Neural cell (in vitro differentiated cells): ENCODE measurements around the gene ZNF322. TPM values are rescaled to one million over a fixed set of nuclear protein-coding genes. Genes with fewer than 3 reads are reported as not detected.

Experiments
- H2AFZ ChIP-seq: fragments of 200-600, 300-800 bp; sonication (generic), shearing (Covaris generic); 2 replicates; pipeline ENCODE4 v1.6.0; 2014; ENCODE audit warnings: low read depth, mild to moderate bottlenecking, antibody characterized with exemption, low read length, moderate library complexity
- H3F3A ChIP-seq: fragments of 200-600 bp; shearing (Covaris generic); 2 replicates; pipeline ENCODE4 v1.6.1; 2016; ENCODE audit warnings: mild to moderate bottlenecking, moderate library complexity, mixed read lengths, antibody characterized with exemption, low read length; ENCODE audit not compliant: insufficient read depth, poor library complexity, severe bottlenecking
- H3K27ac ChIP-seq: fragments of 200-600, 300-800 bp; sonication (generic), shearing (Covaris generic); 2 replicates; pipeline ENCODE4 v1.5.1; 2014; ENCODE audit warnings: mild to moderate bottlenecking, low read length, moderate library complexity
- H3K27me3 ChIP-seq: fragments of 300-800, 200-600 bp; sonication (generic), shearing (Covaris generic); 2 replicates; pipeline ENCODE4 v1.6.0; 2014; ENCODE audit warnings: mild to moderate bottlenecking, low read depth, low read length, moderate library complexity; ENCODE audit not compliant: insufficient read depth
- H3K36me3 ChIP-seq: fragments of 300-800, 200-600 bp; sonication (generic), shearing (Covaris generic); 2 replicates; pipeline ENCODE4 v1.5.1; 2014; ENCODE audit warnings: mild to moderate bottlenecking, antibody characterized with exemption, low read length, moderate library complexity; ENCODE audit not compliant: insufficient read depth
- H3K4me2 ChIP-seq: fragments of 300-800, 200-600 bp; sonication (generic), shearing (Covaris generic); 2 replicates; pipeline ENCODE4 v1.6.0; 2014; ENCODE audit warnings: mild to moderate bottlenecking, low read length
- H3K4me3 ChIP-seq: fragments of 300-800, 200-600 bp; sonication (generic), shearing (Covaris generic); 2 replicates; pipeline ENCODE4 v1.5.1; 2014; ENCODE audit warnings: mild to moderate bottlenecking, low read length, moderate library complexity
- H3K79me2 ChIP-seq: fragments of 200-600 bp; shearing (Covaris generic); replicated peaks from 2 replicates; pipeline ENCODE4 v1.6.0; 2014; ENCODE audit warnings: mild to moderate bottlenecking, low read length, moderate library complexity; ENCODE audit not compliant: insufficient read depth
- H3K9ac ChIP-seq: fragments of 300-800, 200-600 bp; sonication (generic), shearing (Covaris generic); 2 replicates; pipeline ENCODE4 v1.6.1; 2016; ENCODE audit warnings: mild to moderate bottlenecking, low read length, mixed read lengths
- H3K9me2 ChIP-seq: fragments of 200-600 bp; shearing (Covaris generic); 2 replicates; pipeline ENCODE4 v1.6.1; 2016; ENCODE audit warnings: mild to moderate bottlenecking, low read length, mixed read lengths; ENCODE audit not compliant: insufficient read depth
- H3K9me3 ChIP-seq: fragments of 200-600, 300-800 bp; sonication (generic), shearing (Covaris generic); 2 replicates; pipeline ENCODE4 v1.6.1; 2016; ENCODE audit warnings: mild to moderate bottlenecking, mixed run types, low read length, moderate library complexity, mixed read lengths
- H4K20me1 ChIP-seq: fragments of 200-600 bp; shearing (Covaris generic); 2 replicates; pipeline ENCODE4 v1.6.1; 2016; ENCODE audit warnings: mild to moderate bottlenecking, mixed run types; ENCODE audit not compliant: insufficient read depth
- EP300 ChIP-seq: fragments of 450-650 bp; conservative IDR thresholded peaks from 2 replicates; pipeline ENCODE4 v1.6.1; 2014; ENCODE audit warnings: antibody characterized with exemption, mild to moderate bottlenecking, moderate library complexity; ENCODE audit not compliant: poor library complexity, severe bottlenecking
- EZH2 ChIP-seq: fragments of 200-600, 300-800 bp; shearing (Covaris generic), sonication (generic); IDR thresholded peaks from 2 replicates; pipeline ENCODE4 v1.6.1; 2014; ENCODE audit warnings: antibody characterized with exemption, low read length, borderline replicate concordance, mild to moderate bottlenecking; ENCODE audit not compliant: insufficient read depth, poor library complexity, severe bottlenecking
- MXI1 ChIP-seq: fragments of 450-650 bp; conservative IDR thresholded peaks from 2 replicates; pipeline ENCODE4 v1.6.1; 2014; ENCODE audit warnings: antibody characterized with exemption, mild to moderate bottlenecking; ENCODE audit not compliant: poor library complexity, severe bottlenecking
- POLR2AphosphoS5 ChIP-seq: IDR thresholded peaks from 2 replicates; pipeline ENCODE4 v1.6.1; 2012
- RAD21 ChIP-seq: fragments of 450-650 bp; conservative IDR thresholded peaks from 2 replicates; pipeline ENCODE4 v1.6.1; 2014; ENCODE audit warnings: antibody characterized with exemption, mild to moderate bottlenecking, moderate library complexity
- SMC3 ChIP-seq: fragments of 450-650 bp; conservative IDR thresholded peaks from 2 replicates; pipeline ENCODE4 v1.6.1; 2014; ENCODE audit warnings: antibody characterized with exemption, mild to moderate bottlenecking, moderate library complexity; ENCODE audit not compliant: poor library complexity
- TAF1 ChIP-seq: IDR thresholded peaks from 2 replicates; pipeline ENCODE4 v1.6.1; 2012; ENCODE audit warnings: low read depth
- polyA plus RNA-seq: library from polyadenylated mRNA; depleted of rRNA; stranded (reverse); fragments of >200 nt; gene quantifications from 2 replicates; pipeline ENCODE4 v1.2.3, GENCODE V29; 2014
- TF ChIP-seq, protein P1 (sequence below): IDR thresholded peaks from 2 replicates; pipeline ENCODE4 v1.6.1; 2012; ENCODE audit warnings: borderline replicate concordance
- TF ChIP-seq, protein P2 (sequence below): fragments of 450-650 bp; IDR thresholded peaks from 2 replicates; pipeline ENCODE4 v1.5.1; 2014; ENCODE audit warnings: antibody characterized with exemption, mild to moderate bottlenecking, moderate library complexity; ENCODE audit not compliant: poor library complexity, severe bottlenecking

ZNF322 gene
- polyA plus RNA-seq, 1 donor from 2014 or later = 29.4 TPM

DNA sequence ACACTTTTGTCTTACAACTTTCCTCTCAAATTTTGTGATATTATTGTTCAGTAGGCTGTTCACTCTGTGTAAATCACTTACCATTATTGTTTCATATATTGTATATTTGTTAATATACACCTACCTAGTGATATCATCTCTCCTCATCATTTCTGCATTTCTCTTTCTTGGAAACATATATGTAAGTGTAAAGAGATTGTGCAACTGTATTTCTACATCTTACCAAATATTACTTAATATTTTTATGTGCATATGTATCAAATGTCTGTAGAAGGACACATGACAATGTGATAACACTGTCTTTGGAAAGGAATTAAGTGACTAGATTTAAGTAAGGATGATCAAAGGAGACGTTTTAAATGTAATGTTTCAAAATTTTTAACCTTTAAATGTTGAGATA lies 30.2 kb downstream of the ZNF322 start:
- no peak for TF ChIP-seq EP300
- no peak for TF ChIP-seq POLR2AphosphoS5
- TF ChIP-seq, protein P1, sequence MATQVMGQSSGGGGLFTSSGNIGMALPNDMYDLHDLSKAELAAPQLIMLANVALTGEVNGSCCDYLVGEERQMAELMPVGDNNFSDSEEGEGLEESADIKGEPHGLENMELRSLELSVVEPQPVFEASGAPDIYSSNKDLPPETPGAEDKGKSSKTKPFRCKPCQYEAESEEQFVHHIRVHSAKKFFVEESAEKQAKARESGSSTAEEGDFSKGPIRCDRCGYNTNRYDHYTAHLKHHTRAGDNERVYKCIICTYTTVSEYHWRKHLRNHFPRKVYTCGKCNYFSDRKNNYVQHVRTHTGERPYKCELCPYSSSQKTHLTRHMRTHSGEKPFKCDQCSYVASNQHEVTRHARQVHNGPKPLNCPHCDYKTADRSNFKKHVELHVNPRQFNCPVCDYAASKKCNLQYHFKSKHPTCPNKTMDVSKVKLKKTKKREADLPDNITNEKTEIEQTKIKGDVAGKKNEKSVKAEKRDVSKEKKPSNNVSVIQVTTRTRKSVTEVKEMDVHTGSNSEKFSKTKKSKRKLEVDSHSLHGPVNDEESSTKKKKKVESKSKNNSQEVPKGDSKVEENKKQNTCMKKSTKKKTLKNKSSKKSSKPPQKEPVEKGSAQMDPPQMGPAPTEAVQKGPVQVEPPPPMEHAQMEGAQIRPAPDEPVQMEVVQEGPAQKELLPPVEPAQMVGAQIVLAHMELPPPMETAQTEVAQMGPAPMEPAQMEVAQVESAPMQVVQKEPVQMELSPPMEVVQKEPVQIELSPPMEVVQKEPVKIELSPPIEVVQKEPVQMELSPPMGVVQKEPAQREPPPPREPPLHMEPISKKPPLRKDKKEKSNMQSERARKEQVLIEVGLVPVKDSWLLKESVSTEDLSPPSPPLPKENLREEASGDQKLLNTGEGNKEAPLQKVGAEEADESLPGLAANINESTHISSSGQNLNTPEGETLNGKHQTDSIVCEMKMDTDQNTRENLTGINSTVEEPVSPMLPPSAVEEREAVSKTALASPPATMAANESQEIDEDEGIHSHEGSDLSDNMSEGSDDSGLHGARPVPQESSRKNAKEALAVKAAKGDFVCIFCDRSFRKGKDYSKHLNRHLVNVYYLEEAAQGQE = no peak
- TF ChIP-seq TAF1 = no peak
- no peak for TF ChIP-seq RAD21
- no peak for TF ChIP-seq SMC3
- no peak for TF ChIP-seq MXI1
- TF ChIP-seq, protein P2, sequence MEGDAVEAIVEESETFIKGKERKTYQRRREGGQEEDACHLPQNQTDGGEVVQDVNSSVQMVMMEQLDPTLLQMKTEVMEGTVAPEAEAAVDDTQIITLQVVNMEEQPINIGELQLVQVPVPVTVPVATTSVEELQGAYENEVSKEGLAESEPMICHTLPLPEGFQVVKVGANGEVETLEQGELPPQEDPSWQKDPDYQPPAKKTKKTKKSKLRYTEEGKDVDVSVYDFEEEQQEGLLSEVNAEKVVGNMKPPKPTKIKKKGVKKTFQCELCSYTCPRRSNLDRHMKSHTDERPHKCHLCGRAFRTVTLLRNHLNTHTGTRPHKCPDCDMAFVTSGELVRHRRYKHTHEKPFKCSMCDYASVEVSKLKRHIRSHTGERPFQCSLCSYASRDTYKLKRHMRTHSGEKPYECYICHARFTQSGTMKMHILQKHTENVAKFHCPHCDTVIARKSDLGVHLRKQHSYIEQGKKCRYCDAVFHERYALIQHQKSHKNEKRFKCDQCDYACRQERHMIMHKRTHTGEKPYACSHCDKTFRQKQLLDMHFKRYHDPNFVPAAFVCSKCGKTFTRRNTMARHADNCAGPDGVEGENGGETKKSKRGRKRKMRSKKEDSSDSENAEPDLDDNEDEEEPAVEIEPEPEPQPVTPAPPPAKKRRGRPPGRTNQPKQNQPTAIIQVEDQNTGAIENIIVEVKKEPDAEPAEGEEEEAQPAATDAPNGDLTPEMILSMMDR = no peak
- Histone ChIP-seq H3K79me2 (no peaks in the 10 kb centered on the region), H3K9me3 (peaks cover 4% of the 10 kb centered on the region), H3K4me2 (no peak overlapping the region), H3K9me2 (no peaks in the 10 kb centered on the region), H3K4me3 (no peak overlapping the region), H4K20me1 (no peaks in the 10 kb centered on the region), H3K36me3 (no peaks in the 10 kb centered on the region), H3K9ac (no peak overlapping the region), H3K27me3 (no peaks in the 10 kb centered on the region), H3F3A (no peaks in the 10 kb centered on the region), H3K27ac (no peak overlapping the region), H2AFZ (no peak overlapping the region)

DNA sequence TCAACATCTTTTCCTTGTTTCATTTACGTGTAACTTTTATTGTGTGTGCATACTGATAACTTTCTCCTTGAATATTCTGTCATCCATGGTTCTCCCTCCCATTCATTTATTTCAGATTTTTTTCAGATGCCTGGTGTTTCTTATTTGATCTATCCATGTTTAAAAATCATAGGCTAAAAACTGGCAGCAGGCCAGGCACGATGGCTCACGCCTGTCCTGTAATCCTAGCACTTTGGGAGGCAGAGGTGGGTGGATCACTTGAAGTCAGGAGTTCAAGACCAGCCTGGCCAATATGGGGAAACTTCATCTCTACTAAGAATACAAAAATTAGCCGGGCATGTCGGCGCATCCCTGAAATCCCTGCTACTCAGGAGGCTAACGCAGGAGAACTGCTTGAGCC lies 31.7 kb downstream of the ZNF322 start:
- no peak for TF ChIP-seq MXI1
- TF ChIP-seq SMC3 = no peak
- no peak for TF ChIP-seq POLR2AphosphoS5
- no peak for TF ChIP-seq EZH2
- no peak for TF ChIP-seq TAF1
- TF ChIP-seq RAD21 = no peak
- TF ChIP-seq, protein P2 = no peak
- TF ChIP-seq, protein P1 = no peak
- TF ChIP-seq EP300 = no peak
- H3F3A ChIP-seq = no peaks in the 10 kb centered on the region

More for the DNA sequence above, 31.7 kb downstream of the ZNF322 start:
- H3K79me2 ChIP-seq = no peaks in the 10 kb centered on the region
- H4K20me1 ChIP-seq = no peaks in the 10 kb centered on the region
- H3K9me2 ChIP-seq = no peaks in the 10 kb centered on the region
- H3K4me2 ChIP-seq = no peak overlapping the region
- peaks cover 4% of the 10 kb centered on the region for H3K9me3 ChIP-seq
- no peak overlapping the region for H3K27ac ChIP-seq
- H3K4me3 ChIP-seq = no peak overlapping the region
- H2AFZ ChIP-seq = no peak overlapping the region
- no peaks in the 10 kb centered on the region for H3K27me3 ChIP-seq
- H3K36me3 ChIP-seq = no peaks in the 10 kb centered on the region
- no peak overlapping the region for H3K9ac ChIP-seq
